Measurements from ENCODE around the gene RCCD1.
A peak's percentile ranks its signal among the peaks of the same experiment; 100 is the strongest.

The RCCD1 gene

GRCh38 chr15:90942354-90943120, 12.1 kb upstream of the RCCD1 start:
- no peak for DNase-seq (ENCODE audit: low spot score)

- no peak for DNase-seq (ENCODE audit: low spot score)
Observed at GRCh38 chr15:90945091-90945490, 9.6 kb upstream of the RCCD1 start.

- DNase-seq (ENCODE audit: low spot score), result no peak
Observed at GRCh38 chr15:90946538-90946937, 8.1 kb upstream of the RCCD1 start.

- no peak for DNase-seq (ENCODE audit: low spot score)
Observed at GRCh38 chr15:90946941-90947576, 7.6 kb upstream of the RCCD1 start.

GRCh38 chr15:90947577-90948357, 6.9 kb upstream of the RCCD1 start:
- no peak for DNase-seq (ENCODE audit: low spot score)

GRCh38 chr15:90948506-90948905, 6.2 kb upstream of the RCCD1 start:
- no peak for DNase-seq (ENCODE audit: low spot score)

GRCh38 chr15:90949979-90950675, 4.6 kb upstream of the RCCD1 start:
- no peak for DNase-seq (ENCODE audit: low spot score)

GRCh38 chr15:90950676-90951075, 4.0 kb upstream of the RCCD1 start:
- DNase-seq (ENCODE audit: low spot score), result no peak

GRCh38 chr15:90952901-90953677, 1.6 kb upstream of the RCCD1 start:
- DNase-seq (ENCODE audit: low spot score), result no peak

- no peak for DNase-seq (ENCODE audit: low spot score)
Observed at GRCh38 chr15:90953947-90954711, 555 bp upstream of the RCCD1 start.

GRCh38 chr15:90955624-90956273, 1.1 kb downstream of the RCCD1 start:
- no peak for DNase-seq (ENCODE audit: low spot score)

- peak; percentile 69 for DNase-seq (ENCODE audit: low spot score)
Observed at GRCh38 chr15:90956274-90957030, 1.8 kb downstream of the RCCD1 start.

- DNase-seq (ENCODE audit: low spot score), result no peak
Observed at GRCh38 chr15:90957031-90957790, 2.5 kb downstream of the RCCD1 start.

- no peak for DNase-seq (ENCODE audit: low spot score)
Observed at GRCh38 chr15:90957791-90958190, 3.1 kb downstream of the RCCD1 start.

GRCh38 chr15:90959028-90959595, 4.4 kb downstream of the RCCD1 start:
- DNase-seq (ENCODE audit: low spot score), result no peak

- no peak for DNase-seq (ENCODE audit: low spot score)
Observed at GRCh38 chr15:90959894-90960293, 5.2 kb downstream of the RCCD1 start.

- no peak for DNase-seq (ENCODE audit: low spot score)
Observed at GRCh38 chr15:90960298-90961091, 5.8 kb downstream of the RCCD1 start.

- DNase-seq (ENCODE audit: low spot score), result no peak
Observed at GRCh38 chr15:90962021-90962420, 7.3 kb downstream of the RCCD1 start.
